ENCODE measurements around the gene PLA2G1B.

Gene PLA2G1B

DNA sequence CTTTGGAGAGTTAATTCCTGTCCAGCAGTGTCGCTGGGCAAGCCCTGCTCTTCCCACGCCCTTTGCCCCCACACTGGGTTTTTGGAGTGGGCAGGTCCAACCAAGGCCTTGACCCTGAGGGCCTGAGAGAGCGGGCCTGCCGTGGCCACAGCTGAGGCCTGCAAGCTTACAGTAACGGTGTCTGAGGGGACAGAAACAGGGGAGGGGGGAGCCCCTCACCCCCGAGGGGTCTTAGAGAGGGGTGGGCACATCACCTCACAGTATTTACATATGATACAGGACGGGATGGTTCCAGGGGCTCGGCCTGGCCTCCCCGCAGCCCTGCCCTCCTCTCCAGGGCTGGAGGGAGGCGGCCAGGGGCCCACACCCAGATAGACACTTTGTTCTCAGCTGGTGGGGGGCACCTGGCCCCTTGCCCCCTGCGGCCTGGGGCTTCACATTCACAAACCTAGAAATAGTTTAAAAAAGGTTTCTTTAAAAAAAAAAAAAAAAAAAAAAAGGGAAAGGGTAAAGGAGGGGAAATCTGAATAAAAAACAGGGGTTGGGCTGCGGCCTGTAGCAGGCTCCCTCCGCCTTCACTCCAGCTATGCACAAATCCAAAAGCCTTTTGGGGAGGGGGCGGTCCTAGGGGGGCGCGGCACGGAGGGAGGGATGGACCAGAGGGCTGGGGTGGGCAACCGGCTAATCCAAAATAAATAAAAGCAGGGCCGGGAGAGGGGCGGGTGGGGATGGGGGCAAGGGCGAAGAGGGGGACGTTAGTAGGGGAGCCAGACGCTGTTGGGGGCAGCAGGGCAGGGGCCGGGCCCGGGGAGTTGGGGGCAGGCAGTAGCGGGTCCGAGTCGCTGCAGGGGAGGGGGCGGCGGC is 14.8 kb upstream of the PLA2G1B start:
- no peak for TF ChIP-seq FOXP2 (optimal IDR thresholded peaks at IDR 0.05; ENCODE audit: borderline replicate concordance, extremely low read depth, extremely low read length, insufficient read depth)
- TF ChIP-seq SIN3A (IDR thresholded peaks at IDR 0.05; ENCODE audit: borderline replicate concordance, insufficient read depth, low read length), result no peak
- TF ChIP-seq, protein P1, sequence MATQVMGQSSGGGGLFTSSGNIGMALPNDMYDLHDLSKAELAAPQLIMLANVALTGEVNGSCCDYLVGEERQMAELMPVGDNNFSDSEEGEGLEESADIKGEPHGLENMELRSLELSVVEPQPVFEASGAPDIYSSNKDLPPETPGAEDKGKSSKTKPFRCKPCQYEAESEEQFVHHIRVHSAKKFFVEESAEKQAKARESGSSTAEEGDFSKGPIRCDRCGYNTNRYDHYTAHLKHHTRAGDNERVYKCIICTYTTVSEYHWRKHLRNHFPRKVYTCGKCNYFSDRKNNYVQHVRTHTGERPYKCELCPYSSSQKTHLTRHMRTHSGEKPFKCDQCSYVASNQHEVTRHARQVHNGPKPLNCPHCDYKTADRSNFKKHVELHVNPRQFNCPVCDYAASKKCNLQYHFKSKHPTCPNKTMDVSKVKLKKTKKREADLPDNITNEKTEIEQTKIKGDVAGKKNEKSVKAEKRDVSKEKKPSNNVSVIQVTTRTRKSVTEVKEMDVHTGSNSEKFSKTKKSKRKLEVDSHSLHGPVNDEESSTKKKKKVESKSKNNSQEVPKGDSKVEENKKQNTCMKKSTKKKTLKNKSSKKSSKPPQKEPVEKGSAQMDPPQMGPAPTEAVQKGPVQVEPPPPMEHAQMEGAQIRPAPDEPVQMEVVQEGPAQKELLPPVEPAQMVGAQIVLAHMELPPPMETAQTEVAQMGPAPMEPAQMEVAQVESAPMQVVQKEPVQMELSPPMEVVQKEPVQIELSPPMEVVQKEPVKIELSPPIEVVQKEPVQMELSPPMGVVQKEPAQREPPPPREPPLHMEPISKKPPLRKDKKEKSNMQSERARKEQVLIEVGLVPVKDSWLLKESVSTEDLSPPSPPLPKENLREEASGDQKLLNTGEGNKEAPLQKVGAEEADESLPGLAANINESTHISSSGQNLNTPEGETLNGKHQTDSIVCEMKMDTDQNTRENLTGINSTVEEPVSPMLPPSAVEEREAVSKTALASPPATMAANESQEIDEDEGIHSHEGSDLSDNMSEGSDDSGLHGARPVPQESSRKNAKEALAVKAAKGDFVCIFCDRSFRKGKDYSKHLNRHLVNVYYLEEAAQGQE (IDR thresholded peaks at IDR 0.05; ENCODE audit: insufficient read depth in 1 of 2, low read depth in 2 of 2, low read length in 2 of 2), result no peak
- TF ChIP-seq TAF1 (IDR thresholded peaks at IDR 0.05; ENCODE audit: borderline replicate concordance, insufficient read depth, low read length), result no peak
- no peak for TF ChIP-seq POLR2AphosphoS5 (IDR thresholded peaks at IDR 0.05; ENCODE audit: low read depth, low read length)

DNA sequence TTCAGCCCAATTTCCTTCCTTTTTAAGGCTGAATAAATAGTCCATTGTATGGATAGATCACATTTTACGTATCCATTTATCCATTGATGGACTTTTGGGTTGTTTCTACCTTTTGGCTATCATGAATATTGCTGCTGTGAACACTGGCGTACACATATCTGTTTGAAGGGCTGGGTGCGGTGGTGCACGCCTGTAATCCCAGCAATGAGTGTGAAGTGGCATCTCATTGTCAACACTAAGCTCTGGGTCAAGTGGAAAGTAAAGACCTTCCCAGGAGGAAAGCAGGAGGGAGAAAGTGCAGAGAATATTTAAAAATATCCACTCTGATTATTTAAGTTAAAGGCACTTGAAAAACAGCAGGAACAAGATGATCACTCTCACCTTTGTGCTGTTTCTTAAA is 11.7 kb upstream of the PLA2G1B start:
- TF ChIP-seq TAF1 (IDR thresholded peaks at IDR 0.05; ENCODE audit: borderline replicate concordance, insufficient read depth, low read length) (no peak), SIN3A (IDR thresholded peaks at IDR 0.05; ENCODE audit: borderline replicate concordance, insufficient read depth, low read length) (no peak), FOXP2 (optimal IDR thresholded peaks at IDR 0.05; ENCODE audit: borderline replicate concordance, extremely low read depth, extremely low read length, insufficient read depth) (no peak)

DNA sequence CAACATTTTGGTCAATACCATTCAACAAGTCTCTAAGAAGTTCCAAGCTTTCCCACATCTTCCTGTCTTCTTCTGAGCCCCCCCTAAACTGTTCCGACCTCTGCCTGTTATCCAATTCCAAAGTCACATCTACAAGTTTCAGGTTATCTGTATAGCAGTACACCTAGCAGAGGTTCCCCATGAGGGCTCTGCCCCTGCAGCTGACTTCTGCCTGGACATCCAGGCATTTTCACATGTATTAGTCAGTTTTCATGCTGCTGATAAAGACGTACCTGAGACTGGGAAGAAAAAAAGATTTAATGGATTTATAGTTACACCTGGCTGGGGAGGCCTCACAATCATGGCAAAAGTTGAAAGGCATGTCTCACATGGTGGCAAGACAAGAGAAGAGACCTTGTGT is 10.2 kb upstream of the PLA2G1B start:
- TF ChIP-seq POLR2AphosphoS5 (IDR thresholded peaks at IDR 0.05; ENCODE audit: low read depth, low read length) (no peak), FOXP2 (optimal IDR thresholded peaks at IDR 0.05; ENCODE audit: borderline replicate concordance, extremely low read depth, extremely low read length, insufficient read depth) (no peak), SIN3A (IDR thresholded peaks at IDR 0.05; ENCODE audit: borderline replicate concordance, insufficient read depth, low read length) (no peak), TAF1 (IDR thresholded peaks at IDR 0.05; ENCODE audit: borderline replicate concordance, insufficient read depth, low read length) (no peak)
- TF ChIP-seq, protein P1 (IDR thresholded peaks at IDR 0.05; ENCODE audit: insufficient read depth in 1 of 2, low read depth in 2 of 2, low read length in 2 of 2), result no peak

DNA sequence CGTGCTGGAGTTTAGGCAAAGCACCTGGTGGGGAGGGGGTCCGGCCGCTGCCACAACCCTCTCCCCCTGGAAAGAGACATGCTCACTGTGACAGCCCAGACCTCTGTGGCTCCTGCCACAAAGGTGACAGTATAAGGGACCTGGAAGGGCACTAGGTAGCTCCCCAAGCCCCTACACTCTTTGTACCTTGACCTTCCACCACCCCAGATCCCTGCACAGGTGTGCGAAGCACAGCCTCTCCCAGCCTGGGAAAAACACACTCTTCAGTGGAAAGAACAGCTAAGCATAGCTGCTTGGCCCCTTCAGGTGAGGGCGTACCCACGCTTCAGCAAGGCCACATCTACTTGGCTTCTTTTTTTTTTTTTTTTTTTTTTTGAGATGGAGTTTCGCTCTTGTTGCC is 4.9 kb upstream of the PLA2G1B start:
- TF ChIP-seq FOXP2 (optimal IDR thresholded peaks at IDR 0.05; ENCODE audit: borderline replicate concordance, extremely low read depth, extremely low read length, insufficient read depth) (no peak), POLR2AphosphoS5 (IDR thresholded peaks at IDR 0.05; ENCODE audit: low read depth, low read length) (no peak), SIN3A (IDR thresholded peaks at IDR 0.05; ENCODE audit: borderline replicate concordance, insufficient read depth, low read length) (no peak), TAF1 (IDR thresholded peaks at IDR 0.05; ENCODE audit: borderline replicate concordance, insufficient read depth, low read length) (no peak)
- TF ChIP-seq, protein P1 (IDR thresholded peaks at IDR 0.05; ENCODE audit: insufficient read depth in 1 of 2, low read depth in 2 of 2, low read length in 2 of 2), result no peak

DNA sequence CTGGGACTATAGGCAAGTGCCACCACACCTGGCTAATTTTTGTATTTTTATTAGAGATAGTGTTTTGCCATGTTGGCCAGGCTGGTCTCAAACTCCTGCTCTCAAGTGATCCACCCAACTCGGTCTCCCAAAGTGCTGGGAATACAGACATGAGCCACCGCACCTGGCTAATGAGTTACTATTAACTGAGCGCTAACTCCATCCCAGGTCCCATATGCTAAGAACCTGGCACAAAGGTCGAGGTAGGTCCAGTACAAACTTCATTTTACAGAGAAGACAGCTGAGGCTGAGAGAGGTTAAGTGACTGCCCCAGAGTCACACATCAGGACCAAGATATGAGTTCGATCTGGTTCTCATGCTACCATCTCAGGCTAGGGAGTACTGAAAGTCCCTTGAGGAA is 4.5 kb upstream of the PLA2G1B start:
- TF ChIP-seq, protein P1 (IDR thresholded peaks at IDR 0.05; ENCODE audit: insufficient read depth in 1 of 2, low read depth in 2 of 2, low read length in 2 of 2), result no peak
